ENCODE data around the gene ADGRA3.

ADGRA3 gene

DNA sequence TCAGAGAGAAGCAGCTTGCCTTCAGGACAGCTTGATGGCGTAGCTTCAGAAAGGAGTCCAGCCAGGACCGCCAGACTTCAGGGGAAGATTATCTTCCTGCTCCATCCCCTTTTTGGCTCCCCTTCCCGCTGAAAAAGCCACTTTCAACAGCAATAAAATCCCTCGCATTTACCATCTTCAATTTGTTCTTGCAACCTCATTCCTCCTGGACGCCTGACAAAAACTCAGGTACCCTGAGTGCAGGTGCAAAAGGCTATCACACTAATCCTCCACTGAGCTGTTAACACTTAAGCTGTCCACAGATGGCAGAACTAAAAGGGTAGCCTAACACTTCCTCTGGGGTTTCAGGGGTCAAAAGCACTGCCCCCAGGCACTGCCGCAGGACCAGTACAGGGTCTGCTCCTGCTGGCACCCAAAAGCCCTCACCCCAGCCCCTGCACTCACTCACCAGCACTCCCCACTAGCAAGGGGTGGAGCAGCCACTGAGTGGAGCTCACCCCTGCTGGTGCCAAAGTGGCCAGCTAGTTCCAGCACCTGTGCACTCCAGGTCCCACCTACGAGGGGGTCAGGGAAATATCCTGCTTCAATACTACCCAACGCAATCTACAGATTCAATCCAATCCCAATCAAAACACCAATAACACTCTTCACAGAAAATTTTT is 145.8 kb downstream of the ADGRA3 start:
- TF ChIP-seq ZBTB7A (IDR thresholded peaks at IDR 0.05; ENCODE audit: low read depth) (no peak), RAD21 (IDR thresholded peaks at IDR 0.05; ENCODE audit: low read depth) (no peak), EGR1 (IDR thresholded peaks at IDR 0.05) (no peak), YY1 (IDR thresholded peaks at IDR 0.05; ENCODE audit: low read depth) (no peak), CEBPB (IDR thresholded peaks at IDR 0.05) (no peak), TCF12 (IDR thresholded peaks at IDR 0.05; ENCODE audit: low read depth) (no peak), TEAD4 (IDR thresholded peaks at IDR 0.05) (no peak), EP300 (IDR thresholded peaks at IDR 0.05; ENCODE audit: borderline replicate concordance) (no peak)
- TF ChIP-seq, protein P1, sequence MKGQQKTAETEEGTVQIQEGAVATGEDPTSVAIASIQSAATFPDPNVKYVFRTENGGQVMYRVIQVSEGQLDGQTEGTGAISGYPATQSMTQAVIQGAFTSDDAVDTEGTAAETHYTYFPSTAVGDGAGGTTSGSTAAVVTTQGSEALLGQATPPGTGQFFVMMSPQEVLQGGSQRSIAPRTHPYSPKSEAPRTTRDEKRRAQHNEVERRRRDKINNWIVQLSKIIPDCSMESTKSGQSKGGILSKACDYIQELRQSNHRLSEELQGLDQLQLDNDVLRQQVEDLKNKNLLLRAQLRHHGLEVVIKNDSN (IDR thresholded peaks at IDR 0.05) = no peak
- TF ChIP-seq, protein P2, sequence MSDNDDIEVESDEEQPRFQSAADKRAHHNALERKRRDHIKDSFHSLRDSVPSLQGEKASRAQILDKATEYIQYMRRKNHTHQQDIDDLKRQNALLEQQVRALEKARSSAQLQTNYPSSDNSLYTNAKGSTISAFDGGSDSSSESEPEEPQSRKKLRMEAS (IDR thresholded peaks at IDR 0.05) = no peak

DNA sequence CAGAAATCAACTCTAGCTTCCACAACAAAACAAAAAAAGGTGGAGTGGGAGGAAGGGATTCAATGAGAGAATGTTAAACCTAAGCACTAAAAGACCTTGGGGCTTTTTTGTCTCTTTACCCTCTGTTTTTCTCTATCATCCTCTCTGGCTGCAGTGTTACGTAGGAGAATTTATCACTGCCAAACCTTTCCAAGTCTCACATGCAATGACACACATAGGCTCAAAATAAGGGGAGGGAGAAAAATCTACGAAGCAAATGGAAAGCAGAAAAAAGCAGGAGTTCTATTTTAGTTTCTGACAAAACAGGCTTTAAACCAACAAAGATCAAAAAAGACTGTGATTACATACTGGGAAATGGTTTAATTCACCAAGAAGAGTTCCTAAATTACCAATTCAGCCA is 152.1 kb downstream of the ADGRA3 start:
- TF ChIP-seq EGR1 (IDR thresholded peaks at IDR 0.05) (no peak), EP300 (IDR thresholded peaks at IDR 0.05; ENCODE audit: borderline replicate concordance) (no peak), RAD21 (IDR thresholded peaks at IDR 0.05; ENCODE audit: low read depth) (no peak), ZBTB7A (IDR thresholded peaks at IDR 0.05; ENCODE audit: low read depth) (no peak), TEAD4 (IDR thresholded peaks at IDR 0.05) (no peak), CEBPB (IDR thresholded peaks at IDR 0.05) (no peak), NFIC (IDR thresholded peaks at IDR 0.05) (no peak), TAF1 (IDR thresholded peaks at IDR 0.05; ENCODE audit: low read depth) (no peak), TCF12 (IDR thresholded peaks at IDR 0.05; ENCODE audit: low read depth) (no peak), CREB1 (IDR thresholded peaks at IDR 0.05; ENCODE audit: low read depth) (no peak), FOXM1 (IDR thresholded peaks at IDR 0.05; ENCODE audit: borderline replicate concordance, low read depth) (no peak), YY1 (IDR thresholded peaks at IDR 0.05; ENCODE audit: low read depth) (no peak)
- TF ChIP-seq, protein P3, sequence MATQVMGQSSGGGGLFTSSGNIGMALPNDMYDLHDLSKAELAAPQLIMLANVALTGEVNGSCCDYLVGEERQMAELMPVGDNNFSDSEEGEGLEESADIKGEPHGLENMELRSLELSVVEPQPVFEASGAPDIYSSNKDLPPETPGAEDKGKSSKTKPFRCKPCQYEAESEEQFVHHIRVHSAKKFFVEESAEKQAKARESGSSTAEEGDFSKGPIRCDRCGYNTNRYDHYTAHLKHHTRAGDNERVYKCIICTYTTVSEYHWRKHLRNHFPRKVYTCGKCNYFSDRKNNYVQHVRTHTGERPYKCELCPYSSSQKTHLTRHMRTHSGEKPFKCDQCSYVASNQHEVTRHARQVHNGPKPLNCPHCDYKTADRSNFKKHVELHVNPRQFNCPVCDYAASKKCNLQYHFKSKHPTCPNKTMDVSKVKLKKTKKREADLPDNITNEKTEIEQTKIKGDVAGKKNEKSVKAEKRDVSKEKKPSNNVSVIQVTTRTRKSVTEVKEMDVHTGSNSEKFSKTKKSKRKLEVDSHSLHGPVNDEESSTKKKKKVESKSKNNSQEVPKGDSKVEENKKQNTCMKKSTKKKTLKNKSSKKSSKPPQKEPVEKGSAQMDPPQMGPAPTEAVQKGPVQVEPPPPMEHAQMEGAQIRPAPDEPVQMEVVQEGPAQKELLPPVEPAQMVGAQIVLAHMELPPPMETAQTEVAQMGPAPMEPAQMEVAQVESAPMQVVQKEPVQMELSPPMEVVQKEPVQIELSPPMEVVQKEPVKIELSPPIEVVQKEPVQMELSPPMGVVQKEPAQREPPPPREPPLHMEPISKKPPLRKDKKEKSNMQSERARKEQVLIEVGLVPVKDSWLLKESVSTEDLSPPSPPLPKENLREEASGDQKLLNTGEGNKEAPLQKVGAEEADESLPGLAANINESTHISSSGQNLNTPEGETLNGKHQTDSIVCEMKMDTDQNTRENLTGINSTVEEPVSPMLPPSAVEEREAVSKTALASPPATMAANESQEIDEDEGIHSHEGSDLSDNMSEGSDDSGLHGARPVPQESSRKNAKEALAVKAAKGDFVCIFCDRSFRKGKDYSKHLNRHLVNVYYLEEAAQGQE (IDR thresholded peaks at IDR 0.05; ENCODE audit: low read depth) = no peak
- TF ChIP-seq, protein P1 (IDR thresholded peaks at IDR 0.05) = no peak
- TF ChIP-seq, protein P2 (IDR thresholded peaks at IDR 0.05) = no peak

DNA sequence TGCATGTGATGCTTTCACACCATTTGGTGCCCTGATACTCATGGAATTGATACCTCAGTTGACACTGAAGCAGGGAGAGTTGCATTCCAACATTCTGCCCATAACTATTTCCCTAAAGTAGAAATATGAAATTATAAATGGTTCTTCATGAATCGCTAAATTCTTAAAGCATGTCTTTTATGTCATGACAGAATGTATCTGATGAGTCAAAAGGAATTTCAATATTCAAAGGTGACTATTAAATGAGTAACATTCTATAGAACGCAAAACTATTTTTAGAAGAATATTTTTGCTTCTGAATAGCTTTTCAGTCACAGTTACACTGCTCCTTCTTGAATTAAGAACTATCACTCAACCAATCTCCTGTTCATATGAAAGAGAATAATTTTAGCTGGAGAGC is 152.8 kb downstream of the ADGRA3 start:
- no peak for TF ChIP-seq ZBTB7A (IDR thresholded peaks at IDR 0.05; ENCODE audit: low read depth)
- no peak for TF ChIP-seq TCF12 (IDR thresholded peaks at IDR 0.05; ENCODE audit: low read depth)
- TF ChIP-seq RAD21 (IDR thresholded peaks at IDR 0.05; ENCODE audit: low read depth) = no peak
- no peak for TF ChIP-seq CEBPB (IDR thresholded peaks at IDR 0.05)
- TF ChIP-seq, protein P3 (IDR thresholded peaks at IDR 0.05; ENCODE audit: low read depth) = no peak
- no peak for TF ChIP-seq EP300 (IDR thresholded peaks at IDR 0.05; ENCODE audit: borderline replicate concordance)
- TF ChIP-seq TEAD4 (IDR thresholded peaks at IDR 0.05) = no peak
- no peak for TF ChIP-seq EGR1 (IDR thresholded peaks at IDR 0.05)
- no peak for TF ChIP-seq CREB1 (IDR thresholded peaks at IDR 0.05; ENCODE audit: low read depth)
- no peak for TF ChIP-seq YY1 (IDR thresholded peaks at IDR 0.05; ENCODE audit: low read depth)
- TF ChIP-seq, protein P2 (IDR thresholded peaks at IDR 0.05) = no peak
- TF ChIP-seq, protein P1 (IDR thresholded peaks at IDR 0.05) = no peak
- no peak for TF ChIP-seq FOXM1 (IDR thresholded peaks at IDR 0.05; ENCODE audit: borderline replicate concordance, low read depth)
- no peak for TF ChIP-seq TAF1 (IDR thresholded peaks at IDR 0.05; ENCODE audit: low read depth)
- TF ChIP-seq NFIC (IDR thresholded peaks at IDR 0.05) = no peak

DNA sequence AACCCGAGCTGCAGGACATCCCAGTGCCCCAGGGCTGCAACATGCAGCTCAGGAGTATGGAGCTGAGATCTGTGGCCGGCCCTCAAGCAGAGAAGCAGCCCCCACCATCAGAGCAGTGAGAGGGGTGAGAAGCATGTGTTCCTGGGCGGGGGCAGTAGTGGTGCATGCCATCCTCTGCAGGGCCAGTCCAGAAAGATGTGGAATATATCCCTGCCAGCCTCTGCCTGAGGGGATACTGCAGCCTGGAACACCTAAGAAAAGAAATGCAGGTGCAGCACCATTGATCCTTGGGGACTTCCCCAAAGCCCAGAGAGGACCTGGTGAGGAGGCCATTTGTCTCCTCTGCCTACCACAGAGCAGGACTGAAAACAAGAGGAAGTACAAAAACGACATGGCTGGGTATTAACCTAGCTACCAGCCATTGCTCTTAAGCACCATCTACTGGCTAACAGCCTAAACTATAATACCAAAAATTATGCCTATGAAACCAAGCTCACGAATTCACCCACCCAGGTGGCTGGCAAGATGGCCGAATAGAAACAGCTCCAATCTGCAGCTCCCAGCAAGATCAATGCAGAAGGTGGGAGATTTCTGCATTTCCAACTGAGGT is 158.8 kb downstream of the ADGRA3 start:
- TF ChIP-seq YY1 (IDR thresholded peaks at IDR 0.05; ENCODE audit: low read depth) (no peak), RAD21 (IDR thresholded peaks at IDR 0.05; ENCODE audit: low read depth) (peak; percentile 39)

DNA sequence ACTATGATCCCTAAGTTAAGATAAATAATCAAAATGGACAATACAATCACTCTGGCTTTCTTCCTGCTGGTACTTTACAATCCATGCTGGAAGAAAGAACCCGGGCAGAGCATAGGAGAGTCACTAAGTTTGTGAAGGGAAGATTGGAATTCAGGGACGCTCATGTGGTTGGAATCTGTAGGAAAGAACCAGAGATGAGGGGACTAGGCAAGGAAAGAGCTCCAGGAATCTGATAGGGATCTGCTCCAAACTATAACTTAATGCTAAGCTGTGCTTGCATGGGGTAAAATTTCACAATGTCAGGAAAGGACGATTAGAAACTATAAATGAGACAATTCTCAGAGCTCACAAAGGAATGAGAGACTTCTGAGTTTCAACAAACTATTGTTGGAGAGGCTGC is 167.5 kb downstream of the ADGRA3 start:
- no peak for TF ChIP-seq EGR1 (IDR thresholded peaks at IDR 0.05)
- no peak for TF ChIP-seq TAF1 (IDR thresholded peaks at IDR 0.05; ENCODE audit: low read depth)
- TF ChIP-seq TCF12 (IDR thresholded peaks at IDR 0.05; ENCODE audit: low read depth) = no peak
- no peak for TF ChIP-seq CREB1 (IDR thresholded peaks at IDR 0.05; ENCODE audit: low read depth)
- no peak for TF ChIP-seq ZBTB7A (IDR thresholded peaks at IDR 0.05; ENCODE audit: low read depth)
- TF ChIP-seq, protein P2 (IDR thresholded peaks at IDR 0.05) = no peak
- no peak for TF ChIP-seq NFIC (IDR thresholded peaks at IDR 0.05)
- TF ChIP-seq, protein P3 (IDR thresholded peaks at IDR 0.05; ENCODE audit: low read depth) = no peak
- TF ChIP-seq YY1 (IDR thresholded peaks at IDR 0.05; ENCODE audit: low read depth) = no peak
- no peak for TF ChIP-seq TEAD4 (IDR thresholded peaks at IDR 0.05)

All from Ishikawa (cell line).